Measurements from ENCODE around the gene C19orf85.
"Not testable (repeated sequence)": the region's sequence is repeated elsewhere in the genome, so short reads cannot be mapped to it uniquely, and the experiment has no call there.

C19orf85 gene

GRCh38 chr19:55423225-55424005 is 41.1 kb downstream of the C19orf85 start:
- DNase-seq = no peak
- in situ Hi-C loops (cut with MboI; ENCODE audit: low pct_unique_long_range_greater_than_20kb, low sequenced_read_pairs) = no loop called here

GRCh38 chr19:55421281-55421680 is 43.3 kb downstream of the C19orf85 start:
- DNase-seq = peak; percentile 70
- in situ Hi-C loops (cut with MboI; ENCODE audit: low pct_unique_long_range_greater_than_20kb, low sequenced_read_pairs) = not testable (repeated sequence)

GRCh38 chr19:55419624-55420236 is 44.8 kb downstream of the C19orf85 start:
- in situ Hi-C loops (cut with MboI; ENCODE audit: low pct_unique_long_range_greater_than_20kb, low sequenced_read_pairs) = no loop called here

GRCh38 chr19:55419103-55419502 is 45.4 kb downstream of the C19orf85 start:
- in situ Hi-C loops (cut with MboI; ENCODE audit: low pct_unique_long_range_greater_than_20kb, low sequenced_read_pairs) = no loop called here
- no peak for DNase-seq

More at GRCh38 chr19:55419624-55420236, 44.8 kb downstream of the C19orf85 start:
- no peak for DNase-seq

GRCh38 chr19:55418185-55418584 is 46.4 kb downstream of the C19orf85 start:
- in situ Hi-C loops (cut with MboI; ENCODE audit: low pct_unique_long_range_greater_than_20kb, low sequenced_read_pairs) = no loop called here
- peak; percentile 78 for DNase-seq

All from KBM-7 (cell line).